SKM-1 (cell line): Measurements from ENCODE around the gene TNNI3.
A peak's percentile ranks its signal among the peaks of the same experiment; 100 is the strongest.
"Not testable (repeated sequence)": the region's sequence is repeated elsewhere in the genome, so short reads cannot be mapped to it uniquely, and the experiment has no call there.

Experiments
- DNase-seq: peaks from one replicate; lab custom pipeline; 2025; ENCODE audit not compliant: unreplicated experiment; lab: John Stamatoyannopoulos, UW

Gene TNNI3

DNA sequence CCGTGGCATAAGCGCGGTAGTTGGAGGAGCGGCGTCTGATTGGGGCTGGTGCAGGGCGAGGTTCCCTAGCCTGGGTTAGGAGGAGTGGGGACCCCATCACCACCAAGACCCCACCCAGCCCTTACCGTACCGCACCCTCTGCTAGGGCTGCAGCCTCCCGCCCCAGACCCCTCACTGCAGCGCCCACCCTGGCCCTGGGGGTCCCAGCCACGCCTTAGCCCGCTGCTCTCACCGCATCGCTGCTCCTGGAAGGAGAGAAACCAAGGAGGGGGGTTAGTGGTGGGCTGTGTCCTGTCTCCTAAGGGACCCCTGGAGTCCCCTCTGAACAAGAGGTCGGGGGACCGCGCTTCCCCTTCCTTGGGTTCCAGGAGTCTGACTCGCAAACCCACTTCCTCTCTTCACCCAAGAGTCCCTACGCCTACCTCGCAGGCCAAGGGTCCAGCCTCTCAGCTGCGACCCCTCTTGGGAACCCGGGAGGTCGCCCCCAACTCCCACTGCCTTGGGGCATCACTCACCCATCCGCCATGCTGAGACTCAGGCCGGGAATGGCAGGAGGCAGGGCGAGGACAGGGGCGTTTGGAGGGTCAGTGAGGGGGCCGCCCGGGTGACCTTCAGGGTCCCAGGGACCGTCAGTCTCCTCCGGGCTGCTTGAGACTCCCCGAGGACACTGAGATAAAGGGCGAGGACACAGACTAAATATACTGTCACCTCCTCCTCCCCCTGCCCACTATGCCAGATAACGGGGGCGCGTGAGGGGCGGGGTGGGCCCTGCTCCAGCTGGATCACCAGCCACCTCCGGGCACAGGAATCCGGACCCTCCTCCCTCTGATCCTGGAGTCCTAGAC lies at the start of gene TNNI3:
Gene TNNI3, minus strand, starts transcription at position 669 of the 845 bp plus-strand sequence. Its CDS starts 143 bp downstream, at position 526.
- no peak for DNase-seq

DNA sequence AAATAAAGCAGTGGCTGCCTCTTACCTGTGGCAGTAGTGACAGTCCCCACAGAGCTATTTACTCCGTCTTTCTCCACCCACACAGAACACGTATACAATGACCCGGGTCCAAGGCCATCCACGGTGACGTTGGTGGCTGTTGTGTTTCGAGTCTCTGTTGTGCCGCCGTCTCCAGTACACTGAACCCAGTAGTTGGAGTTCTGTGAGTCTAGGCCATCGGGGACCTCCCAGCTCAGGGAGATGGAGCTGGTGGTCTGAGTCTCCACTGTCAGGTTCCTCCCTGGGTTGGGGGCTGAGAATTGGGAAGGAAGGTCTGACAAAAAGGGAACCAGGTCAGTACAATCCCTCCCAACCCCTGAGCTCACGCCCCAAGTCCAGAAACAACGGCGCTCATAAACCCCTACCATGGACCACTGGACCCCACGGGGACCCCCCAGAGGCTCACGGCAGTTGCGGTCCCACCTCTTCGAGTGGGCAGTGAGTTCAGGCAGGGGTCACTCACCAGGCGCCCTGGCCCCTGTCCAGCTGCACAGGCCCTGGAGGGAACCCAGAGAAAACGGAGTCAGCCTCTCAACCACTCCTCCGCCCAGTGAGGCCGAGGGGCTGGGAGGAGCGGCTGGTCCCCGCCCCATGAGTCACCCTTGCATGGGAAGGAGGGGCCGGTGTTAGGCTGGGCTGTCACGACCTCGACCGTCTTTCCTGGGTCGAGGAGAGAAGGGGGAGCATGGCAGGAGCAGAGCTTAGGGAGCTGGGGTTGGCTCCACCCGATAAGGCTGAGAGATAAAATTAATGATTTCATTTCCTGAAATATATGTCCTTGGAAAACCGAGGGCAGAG lies 49.4 kb upstream of the TNNI3 start:
- peak; percentile 10 for DNase-seq

DNA sequence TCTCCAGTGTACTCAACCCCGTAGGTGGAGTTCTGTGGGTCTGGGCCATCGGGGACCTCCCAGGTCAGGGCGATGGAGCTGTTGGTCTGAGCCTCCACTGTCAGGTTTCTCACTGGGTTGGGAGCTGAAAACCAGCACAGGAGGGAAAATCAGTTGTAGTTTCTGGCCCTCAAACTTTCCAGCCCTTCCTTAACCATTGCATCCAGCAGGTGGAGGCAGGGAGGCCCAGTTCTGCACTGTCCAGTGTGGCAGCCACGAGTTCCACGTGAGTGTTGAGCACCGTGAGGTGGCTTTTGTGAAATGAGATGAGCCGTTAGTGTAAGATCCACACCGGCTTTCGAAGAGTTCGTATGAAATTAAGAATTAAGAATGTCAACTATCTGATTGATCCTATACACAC lies 44.7 kb upstream of the TNNI3 start:
- DNase-seq = not testable (repeated sequence)

DNA sequence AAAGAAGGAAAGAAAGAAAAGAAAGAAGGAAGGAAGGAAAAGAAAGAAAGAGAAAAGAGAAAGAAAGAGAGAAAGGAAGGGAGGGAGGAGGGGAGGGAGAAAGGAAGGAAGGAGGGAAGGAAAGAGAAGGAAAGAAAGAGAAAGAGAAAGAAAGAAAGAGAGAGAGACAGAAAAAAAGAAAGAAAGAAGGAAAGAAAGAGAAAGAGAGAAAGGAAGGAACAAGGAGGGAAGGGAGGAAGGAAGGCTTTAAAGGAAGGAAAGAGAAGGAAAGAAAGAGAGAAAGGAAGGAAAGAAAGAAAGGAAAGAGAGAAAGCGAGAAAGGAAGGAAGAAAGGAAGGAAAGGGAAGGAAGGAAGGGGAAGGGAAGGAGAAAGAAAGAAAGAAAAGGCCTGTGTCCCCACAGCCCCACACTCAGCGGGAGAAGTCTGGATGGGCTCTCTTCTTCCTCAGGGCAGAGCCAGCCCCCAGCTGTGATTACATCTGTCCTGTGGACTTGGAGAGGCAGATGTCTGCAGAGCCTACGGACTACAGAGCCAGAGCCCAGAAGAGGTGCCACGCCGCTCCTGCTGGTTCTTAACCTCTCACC lies 42.2 kb upstream of the TNNI3 start:
- DNase-seq = no peak

DNA sequence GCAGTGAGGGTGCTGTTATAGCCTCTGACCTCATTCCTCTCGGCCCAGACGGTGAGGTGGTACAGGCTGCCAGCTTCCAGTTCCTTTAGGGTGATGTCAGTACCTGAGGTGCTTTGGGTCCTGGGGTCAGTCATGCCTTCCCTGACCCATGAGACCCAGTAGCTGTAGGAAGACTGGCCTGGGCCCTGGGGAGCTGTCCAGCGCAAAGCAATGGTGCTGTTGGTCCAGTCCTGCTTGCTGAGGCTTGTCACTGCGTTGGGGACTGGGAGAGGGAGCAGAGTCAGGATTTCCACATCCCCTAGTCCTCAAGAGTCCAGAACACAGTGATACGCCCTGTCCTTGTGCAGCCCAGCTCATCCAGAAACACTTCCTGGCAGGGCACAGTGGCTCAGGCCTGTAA lies 41.1 kb upstream of the TNNI3 start:
- DNase-seq = no peak

DNA sequence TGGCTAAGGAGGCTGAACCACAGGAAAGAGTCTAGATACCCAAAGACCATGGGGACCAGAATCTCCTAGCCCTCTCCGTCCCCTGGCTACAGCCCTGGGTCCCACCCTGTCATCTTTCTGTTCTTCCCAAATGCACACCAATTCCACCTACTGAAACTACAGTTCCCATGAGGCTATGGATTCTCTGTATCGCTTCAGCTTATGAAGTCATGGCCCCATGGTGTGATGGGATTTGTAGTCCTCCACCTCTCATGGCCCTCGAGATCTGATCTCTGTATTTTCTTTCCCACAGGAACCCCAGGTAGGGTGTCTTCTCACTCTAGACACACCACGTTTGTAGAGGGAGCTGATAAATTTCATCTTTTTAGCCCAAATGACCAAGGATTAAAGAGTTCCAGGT lies 40.0 kb upstream of the TNNI3 start:
- no peak for DNase-seq

DNA sequence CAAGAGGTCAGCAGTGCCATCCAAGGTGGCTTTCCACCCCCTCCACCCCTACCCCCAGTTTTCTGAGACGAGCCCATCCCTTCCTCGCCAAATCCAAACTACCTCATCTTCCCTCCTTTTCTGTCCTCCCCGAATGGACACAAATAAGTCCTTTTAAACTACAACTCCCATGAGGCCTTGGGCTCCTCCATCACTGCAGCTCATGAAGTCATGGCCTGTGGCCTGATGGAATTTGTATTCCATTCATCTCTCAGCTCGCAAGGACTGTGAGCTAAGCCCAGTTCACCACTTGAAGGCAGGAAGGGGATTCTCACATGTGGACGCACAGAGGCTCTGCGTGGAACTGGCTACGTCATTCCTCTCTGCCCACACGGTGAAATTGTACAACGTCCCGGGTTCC lies 39.3 kb upstream of the TNNI3 start:
- DNase-seq = no peak

DNA sequence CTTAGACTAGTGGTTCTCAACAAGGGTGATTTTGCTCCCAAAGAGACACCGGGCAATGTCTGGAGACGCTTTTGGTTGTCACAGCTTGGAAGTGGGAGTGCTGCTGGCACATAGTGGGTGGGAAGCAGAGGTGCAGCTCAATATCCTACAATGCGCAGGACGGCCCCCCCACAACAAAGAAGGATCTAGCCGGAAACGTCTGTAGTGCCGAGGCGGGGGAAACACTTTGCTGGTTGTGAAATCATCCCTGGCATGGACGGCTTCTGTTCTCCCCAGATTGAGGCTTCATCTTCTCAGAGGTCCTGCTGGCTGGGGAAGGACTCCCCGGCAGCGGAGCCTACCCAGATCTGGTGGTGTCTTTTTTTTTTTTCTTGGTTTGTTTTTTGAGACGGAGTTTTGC lies 35.9 kb upstream of the TNNI3 start:
- DNase-seq = peak; percentile 1

DNA sequence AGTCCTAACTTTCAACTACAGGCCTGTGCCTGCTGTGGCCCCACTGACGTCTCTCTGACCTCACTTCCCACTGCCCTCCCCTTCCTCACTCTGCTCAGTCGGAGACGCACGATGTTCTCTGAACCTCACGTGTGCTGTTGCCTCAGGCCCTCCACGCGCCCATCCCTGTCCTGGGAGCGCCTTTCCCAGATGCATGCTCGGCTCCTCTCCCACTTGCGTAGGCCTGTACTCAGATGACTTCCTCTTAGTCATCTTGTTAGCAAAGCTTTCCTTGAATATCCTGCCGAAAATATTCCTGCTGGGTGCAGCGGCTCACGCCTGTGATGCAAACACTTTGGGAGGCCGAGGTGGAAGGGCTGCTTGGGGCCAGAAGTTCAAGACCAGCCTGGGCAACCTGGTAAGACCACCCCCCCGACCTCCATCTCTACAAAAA lies 31.9 kb upstream of the TNNI3 start:
- no peak for DNase-seq

DNA sequence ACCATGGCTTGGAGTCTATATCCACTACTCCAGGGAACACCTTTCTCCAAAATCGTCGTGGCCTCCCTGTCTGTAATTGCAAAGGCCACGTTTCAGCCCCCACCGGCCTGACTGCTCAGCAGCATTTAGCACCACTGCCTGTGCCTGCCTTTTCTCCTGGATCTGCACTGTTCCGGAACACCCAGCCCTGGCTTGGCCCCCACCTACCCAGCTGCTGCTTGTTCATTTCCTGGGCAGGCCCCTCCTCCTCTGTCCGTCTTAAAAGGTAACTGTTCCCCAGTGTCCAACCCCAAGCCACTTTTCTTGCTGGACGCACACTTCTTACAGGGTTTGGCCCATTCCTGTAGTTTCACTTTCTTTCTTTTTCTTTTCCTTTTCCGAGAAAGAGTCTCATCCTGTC lies 31.1 kb upstream of the TNNI3 start:
- no peak for DNase-seq

DNA sequence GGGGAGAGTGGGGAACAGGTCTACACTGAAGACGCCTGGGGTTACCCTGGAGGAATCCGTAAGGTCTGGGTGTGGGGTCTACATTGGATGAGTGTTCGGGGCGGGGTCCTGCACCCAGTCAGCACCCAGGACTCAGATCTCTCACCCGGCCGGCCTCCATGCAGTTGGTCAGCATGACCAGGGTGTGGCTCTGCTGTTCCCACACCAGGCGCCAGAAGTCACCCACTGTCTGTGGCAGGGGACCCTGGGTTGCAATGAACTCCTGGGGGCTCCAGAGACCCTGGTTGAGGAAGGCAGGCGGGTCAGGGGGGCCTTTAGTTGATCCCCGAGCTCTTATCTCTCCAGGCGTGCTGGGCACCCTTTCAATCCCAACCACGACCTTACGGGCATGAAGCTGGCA lies 28.5 kb upstream of the TNNI3 start:
- no peak for DNase-seq

DNA sequence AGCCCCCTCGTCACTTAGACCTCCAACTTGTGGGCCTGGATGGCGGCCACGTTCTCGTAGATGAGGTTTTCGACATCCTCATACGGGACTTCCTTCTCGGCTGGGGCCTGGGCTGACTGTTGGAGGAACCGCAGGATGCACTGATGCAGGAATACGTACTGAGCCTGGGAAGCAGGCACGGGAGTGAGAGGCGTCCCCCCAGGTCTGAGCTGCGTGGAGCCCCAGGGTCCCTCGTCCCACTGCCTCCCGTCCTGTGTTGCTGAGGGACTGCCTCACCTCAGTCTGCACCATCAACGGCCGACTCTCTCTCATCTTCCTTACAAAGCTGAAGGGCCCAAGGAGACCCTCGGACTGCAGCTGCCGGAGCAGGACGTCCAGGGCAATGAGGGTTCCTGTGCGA lies 24.2 kb upstream of the TNNI3 start:
- DNase-seq = no peak

DNA sequence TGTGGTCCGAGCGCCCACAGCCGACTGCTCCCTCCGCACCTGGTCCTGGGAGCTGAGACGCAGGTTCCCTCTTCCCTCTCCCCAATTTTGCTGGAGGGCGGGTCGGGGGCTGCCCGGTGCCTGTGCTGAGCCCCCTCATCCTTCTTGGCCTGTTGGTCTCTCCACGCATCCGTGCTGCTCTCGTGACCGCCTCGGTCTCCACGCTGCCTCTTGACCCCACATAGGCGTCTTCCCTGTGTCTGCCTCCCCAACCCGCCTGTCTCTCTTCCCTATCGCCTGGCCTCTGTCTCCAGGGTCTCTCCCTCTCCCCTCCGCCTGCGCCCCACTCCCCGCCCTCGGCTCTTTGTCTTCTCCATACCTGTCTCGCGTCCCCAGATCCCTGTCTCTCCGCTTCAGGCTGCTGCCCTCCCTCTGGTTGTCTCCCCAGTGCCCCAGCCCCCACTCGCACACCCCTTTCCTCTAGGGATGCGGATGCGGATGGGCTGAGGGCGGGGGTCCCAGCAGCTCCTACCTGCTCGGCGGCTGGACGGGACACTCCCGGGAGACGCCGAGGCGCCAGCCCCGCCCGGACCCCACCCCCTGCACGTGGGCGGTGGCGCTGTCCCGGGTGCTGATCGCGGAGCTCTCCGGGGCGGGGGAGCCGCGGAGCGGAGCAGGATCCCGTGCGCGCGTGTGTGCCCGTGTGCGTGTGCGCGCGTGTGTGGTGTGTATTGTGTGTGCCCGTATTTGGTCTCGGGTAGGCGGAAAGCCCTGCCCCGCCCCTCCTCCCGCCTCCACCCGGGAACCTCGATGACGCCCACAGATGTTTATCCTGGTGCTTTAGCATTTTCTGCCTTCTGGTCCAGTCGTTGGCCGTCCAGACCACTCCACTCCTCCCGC lies 22.3 kb upstream of the TNNI3 start, which contains the start of gene SYT5:
Gene SYT5, minus strand, starts transcription at position 684 of the 879 bp plus-strand sequence. CDS start 1,248 bp downstream, outside the sequence.
- no peak for DNase-seq

DNA sequence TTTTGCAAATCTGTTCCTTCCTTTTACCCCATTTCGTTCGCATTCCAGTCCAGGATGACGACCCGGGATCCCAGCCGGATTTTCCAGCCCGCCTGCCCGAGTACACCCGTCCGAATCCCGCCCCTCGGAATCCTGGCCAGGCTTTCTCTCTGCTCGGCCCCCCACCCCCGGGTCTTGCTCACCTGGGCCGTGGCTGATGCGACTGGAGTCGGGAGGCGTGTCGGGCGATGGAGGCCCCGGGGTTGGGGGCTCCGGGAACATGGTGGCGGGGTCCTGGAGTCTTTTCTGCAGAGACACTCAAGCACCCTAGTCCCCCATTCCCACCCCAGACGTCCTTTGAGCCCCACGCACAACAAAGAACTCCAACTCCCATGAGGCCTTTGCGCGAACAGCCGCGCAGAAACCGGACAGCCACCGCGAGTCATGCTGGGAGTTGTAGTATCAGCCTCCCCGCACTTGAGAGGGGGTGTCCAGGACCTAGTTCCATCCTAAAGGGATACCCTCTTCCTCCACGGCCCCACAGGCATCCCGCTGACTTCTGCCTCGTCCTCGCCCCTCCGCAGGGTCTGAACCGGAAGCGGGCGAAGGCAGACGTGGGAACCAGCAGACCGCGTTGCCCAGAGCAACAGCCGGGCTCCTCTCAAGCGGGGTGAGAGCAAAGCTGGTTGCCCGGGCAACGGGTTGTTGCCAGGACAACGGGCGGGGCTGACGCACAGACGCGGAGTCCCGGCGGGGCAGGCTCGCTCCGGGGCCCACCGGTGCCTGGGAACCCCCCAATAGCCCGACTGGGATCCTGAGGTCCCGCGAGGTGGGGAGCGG lies 21.5 kb upstream of the TNNI3 start:
- peak; percentile 1 for DNase-seq

DNA sequence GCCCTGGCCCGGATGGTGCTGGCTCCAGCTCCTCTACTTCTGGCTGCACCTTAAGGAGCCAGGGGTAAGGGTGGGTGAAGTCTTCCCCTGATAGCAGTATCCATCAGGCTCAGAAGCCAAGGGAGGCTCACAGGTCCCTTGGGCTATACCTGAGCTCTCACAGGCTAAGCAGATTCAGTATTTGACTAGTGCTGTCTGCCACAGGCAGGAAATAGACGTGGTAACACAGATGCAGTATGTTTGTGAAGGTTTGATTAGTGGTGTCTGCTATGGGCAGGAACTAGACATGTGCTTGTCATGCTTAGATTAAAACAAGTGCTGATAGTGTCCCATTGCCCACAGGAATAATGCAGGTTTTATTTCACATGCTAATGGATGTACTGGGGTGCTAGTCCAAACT lies 18.5 kb upstream of the TNNI3 start:
- no peak for DNase-seq

DNA sequence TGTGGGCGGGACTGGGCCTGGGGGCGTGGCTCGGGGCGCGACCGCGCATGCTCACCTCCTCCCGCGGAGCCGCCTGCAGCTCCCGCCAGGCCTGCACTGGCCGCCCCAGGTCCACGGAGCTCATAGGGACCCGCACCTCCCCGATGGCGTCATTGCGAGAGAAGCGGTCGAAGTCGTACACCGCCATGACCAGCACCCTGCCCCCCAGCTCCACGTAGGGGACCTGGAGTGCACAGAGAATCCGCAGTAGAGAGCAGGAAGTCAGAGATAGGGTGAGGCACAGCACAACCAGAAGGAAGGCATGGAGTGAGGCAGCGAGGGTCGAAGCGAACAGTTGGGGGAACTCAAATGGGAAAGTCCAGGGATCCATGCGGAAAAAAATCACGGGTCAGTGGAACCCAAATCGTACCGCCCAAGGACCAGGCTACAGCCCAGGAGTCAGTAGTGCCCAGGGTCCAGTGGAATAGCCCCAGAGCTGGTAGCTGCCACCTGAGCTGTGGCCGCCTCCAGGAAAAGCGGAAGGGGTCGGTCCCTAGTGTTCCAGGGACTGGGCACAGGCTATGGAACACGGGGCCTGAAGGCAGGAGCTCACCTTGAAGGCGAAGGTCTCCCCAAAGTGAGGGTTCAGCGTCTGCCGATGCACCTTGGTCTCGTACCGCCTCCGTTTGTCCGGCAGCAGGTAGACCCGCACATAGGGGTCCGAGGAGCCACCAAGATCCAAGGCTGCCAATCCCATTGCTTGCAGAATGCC lies 17.8 kb upstream of the TNNI3 start:
- DNase-seq = no peak

DNA sequence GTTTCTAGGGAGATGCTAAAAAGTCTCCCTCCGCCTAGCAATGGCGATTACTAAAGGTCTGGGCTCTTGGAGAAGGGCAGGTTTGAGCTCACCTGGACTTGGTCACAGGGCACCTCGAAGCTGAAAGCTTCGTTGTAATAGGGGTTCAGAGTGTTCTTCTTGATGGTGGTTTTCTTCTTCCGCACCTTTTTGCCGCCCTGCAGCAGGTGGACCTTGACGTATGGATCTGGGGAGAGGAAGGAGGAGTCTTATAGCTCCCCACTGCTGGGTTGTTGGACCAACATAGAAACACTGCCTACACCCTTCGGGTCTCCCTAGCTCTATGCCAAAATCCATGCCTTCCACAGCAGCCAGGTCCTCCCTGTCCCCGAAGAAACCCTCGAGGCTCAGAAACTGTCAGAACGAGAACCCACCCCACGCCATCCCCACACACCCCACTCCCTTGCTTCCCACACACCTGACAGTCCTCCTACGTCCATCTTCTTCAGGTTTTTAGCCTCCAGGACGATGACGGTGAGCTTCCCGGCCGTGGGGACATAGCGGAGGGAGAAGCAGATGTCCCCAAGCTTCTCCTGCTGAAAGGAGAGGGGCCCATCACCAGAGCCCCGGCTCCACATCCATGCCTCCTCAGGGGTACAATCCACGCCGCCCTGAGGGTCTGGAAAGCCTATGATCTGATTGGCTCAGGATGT lies 17.0 kb upstream of the TNNI3 start:
- no peak for DNase-seq

DNA sequence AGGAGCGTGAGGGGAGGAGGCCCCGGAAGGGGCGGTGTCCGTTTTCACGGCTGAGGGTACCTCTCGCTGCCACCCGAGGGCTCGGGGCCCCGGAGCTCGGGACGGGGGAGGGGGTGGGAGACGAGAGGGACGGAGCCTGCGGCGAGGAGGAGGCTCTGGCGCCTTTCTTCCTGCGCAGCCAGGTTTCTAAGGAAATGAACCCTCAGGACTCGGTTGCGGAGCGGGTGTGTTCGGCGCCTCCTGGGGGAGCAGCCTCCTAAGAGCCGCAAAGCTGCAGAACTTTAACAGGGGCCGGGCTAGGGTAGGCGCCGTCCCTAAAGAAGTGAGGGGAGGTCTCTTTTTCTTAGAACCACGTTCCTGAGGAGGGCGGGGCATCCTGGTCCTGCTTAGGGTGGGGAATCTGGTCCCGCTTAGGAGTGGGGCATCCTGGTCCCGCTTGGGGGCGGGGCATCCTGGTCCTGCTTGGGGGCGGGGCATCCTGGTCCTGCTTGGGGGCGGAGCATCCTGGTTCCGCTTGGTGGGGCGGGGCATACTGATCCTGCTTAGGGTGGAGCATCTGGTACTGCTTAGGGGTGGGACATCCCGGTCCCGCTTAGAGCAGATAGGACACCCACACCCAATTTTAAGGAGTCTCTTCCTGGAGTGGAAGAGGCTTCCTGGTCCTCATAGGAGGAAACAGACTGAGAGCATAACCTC lies 16.3 kb upstream of the TNNI3 start:
- peak; percentile 3 for DNase-seq
